ENCODE data around the gene GSPT2.

DNA sequence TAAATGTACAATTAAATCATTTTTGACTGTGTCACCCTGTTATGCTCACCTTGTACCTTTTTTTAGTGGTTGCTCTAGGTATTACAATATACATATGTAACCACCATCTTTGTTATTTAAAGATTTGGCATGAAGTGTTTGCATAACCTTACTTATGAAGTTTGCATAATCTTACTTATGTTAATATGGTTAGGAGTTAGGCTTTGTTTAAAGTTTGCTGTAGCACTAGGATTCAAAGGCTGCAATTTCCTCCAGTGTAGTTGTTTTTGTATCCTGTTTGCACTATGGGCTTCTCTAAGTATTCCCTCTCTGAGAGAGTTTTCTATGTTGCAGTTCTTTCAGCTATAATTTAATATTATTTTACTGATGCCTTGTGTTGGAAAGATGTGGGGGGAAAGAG lies 15.0 kb upstream of the GSPT2 start:
- TF ChIP-seq, protein P1, sequence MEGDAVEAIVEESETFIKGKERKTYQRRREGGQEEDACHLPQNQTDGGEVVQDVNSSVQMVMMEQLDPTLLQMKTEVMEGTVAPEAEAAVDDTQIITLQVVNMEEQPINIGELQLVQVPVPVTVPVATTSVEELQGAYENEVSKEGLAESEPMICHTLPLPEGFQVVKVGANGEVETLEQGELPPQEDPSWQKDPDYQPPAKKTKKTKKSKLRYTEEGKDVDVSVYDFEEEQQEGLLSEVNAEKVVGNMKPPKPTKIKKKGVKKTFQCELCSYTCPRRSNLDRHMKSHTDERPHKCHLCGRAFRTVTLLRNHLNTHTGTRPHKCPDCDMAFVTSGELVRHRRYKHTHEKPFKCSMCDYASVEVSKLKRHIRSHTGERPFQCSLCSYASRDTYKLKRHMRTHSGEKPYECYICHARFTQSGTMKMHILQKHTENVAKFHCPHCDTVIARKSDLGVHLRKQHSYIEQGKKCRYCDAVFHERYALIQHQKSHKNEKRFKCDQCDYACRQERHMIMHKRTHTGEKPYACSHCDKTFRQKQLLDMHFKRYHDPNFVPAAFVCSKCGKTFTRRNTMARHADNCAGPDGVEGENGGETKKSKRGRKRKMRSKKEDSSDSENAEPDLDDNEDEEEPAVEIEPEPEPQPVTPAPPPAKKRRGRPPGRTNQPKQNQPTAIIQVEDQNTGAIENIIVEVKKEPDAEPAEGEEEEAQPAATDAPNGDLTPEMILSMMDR (conservative IDR thresholded peaks at IDR 0.05; ENCODE audit: low read length), result no peak
- TF ChIP-seq EZH2phosphoT487 (IDR thresholded peaks at IDR 0.05; ENCODE audit: borderline replicate concordance), result no peak

Measured in Loucy (cell line).